ENCODE data around the gene FOXF1.

FOXF1 gene

DNA sequence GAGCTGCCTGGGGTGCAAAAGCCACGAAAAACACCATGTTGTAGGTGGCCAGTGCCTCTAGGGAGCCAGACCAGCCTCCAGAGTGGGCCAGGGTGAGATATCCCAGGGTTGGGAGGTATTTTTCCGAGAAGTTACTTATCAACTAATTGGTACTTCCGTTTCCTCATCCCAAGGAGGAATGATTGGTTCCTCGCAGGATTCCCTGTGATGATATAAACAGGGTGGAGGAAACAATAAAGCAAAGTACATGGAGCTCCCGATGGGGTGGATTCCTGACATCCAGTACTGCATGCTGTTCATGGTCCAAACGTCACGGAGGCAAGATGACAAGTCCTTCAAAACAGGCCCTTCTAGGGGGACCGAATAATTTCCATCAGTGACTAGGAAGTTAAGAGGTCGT is 39.4 kb upstream of the FOXF1 start:
- TF ChIP-seq, protein P1, sequence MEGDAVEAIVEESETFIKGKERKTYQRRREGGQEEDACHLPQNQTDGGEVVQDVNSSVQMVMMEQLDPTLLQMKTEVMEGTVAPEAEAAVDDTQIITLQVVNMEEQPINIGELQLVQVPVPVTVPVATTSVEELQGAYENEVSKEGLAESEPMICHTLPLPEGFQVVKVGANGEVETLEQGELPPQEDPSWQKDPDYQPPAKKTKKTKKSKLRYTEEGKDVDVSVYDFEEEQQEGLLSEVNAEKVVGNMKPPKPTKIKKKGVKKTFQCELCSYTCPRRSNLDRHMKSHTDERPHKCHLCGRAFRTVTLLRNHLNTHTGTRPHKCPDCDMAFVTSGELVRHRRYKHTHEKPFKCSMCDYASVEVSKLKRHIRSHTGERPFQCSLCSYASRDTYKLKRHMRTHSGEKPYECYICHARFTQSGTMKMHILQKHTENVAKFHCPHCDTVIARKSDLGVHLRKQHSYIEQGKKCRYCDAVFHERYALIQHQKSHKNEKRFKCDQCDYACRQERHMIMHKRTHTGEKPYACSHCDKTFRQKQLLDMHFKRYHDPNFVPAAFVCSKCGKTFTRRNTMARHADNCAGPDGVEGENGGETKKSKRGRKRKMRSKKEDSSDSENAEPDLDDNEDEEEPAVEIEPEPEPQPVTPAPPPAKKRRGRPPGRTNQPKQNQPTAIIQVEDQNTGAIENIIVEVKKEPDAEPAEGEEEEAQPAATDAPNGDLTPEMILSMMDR (conservative IDR thresholded peaks at IDR 0.05) = no peak
- H3K27ac ChIP-seq = no peak overlapping the region

- no peak overlapping the region for H3K27ac ChIP-seq
- TF ChIP-seq, protein P1 (conservative IDR thresholded peaks at IDR 0.05) = no peak
Observed at GRCh38 chr16:86471896-86472295, 38.4 kb upstream of the FOXF1 start.

DNA sequence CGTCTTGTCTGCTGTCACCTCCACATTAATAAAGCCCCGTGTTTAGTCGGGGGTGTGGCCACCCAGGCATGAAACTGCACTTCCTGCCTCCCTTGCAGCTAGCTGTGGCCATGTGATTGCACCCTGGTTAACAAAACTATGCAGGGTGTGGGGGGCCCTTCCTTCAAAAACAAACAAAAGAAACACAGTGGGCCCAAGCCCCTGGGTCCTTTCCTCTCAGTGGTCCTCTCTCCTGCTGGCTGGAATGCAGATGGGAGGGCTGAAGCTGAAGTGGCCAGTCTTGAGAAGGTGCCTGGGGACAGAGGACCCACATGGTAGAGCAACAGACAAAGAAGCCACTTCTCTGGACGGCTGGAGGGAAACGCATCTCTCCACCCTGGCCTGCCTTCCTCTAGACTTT is 38.0 kb upstream of the FOXF1 start:
- no peak overlapping the region for H3K27ac ChIP-seq
- TF ChIP-seq, protein P1 (conservative IDR thresholded peaks at IDR 0.05) = no peak

GRCh38 chr16:86476956-86477534 is 33.3 kb upstream of the FOXF1 start:
- H3K27ac ChIP-seq = no peak overlapping the region
- TF ChIP-seq, protein P1 (conservative IDR thresholded peaks at IDR 0.05) = no peak

DNA sequence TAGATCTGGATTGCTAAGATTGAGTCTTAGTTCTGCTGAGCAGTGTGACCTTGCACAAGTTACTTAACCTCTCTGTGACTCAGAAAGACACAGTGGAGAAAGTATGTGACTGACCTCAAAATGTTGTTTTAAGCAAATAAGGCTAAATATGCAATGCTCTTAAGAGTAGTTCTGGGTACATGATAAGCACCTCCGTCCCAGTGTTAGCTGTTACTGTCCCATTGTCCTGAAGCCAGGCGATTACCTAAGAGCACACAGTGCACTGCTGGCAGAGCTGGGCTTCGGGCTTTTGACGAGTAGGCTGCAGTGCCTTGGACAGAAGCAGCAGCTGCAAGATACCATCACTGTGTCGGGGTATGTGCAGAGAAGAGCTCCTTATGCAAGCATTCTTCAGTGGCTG is 32.7 kb upstream of the FOXF1 start:
- TF ChIP-seq, protein P1 (conservative IDR thresholded peaks at IDR 0.05) = no peak
- no peak overlapping the region for H3K27ac ChIP-seq

DNA sequence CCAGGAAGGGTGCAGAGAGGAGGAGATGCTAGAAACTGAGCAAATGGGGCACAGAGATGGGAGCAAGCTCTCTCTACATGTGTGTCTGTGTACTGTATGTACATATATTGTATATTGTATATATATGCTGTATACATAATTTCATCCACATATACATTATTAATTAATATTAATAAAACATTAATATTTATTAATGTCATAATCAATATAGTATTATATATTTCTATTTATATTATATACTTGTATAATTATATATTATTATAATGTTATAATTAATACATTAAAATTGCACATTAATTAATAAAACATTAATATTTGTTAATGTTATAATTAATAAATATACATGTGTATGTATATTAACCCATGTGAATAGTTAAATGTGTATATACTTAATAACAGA is 31.5 kb upstream of the FOXF1 start:
- TF ChIP-seq, protein P1 (conservative IDR thresholded peaks at IDR 0.05) = no peak
- H3K27ac ChIP-seq = no peak overlapping the region

DNA sequence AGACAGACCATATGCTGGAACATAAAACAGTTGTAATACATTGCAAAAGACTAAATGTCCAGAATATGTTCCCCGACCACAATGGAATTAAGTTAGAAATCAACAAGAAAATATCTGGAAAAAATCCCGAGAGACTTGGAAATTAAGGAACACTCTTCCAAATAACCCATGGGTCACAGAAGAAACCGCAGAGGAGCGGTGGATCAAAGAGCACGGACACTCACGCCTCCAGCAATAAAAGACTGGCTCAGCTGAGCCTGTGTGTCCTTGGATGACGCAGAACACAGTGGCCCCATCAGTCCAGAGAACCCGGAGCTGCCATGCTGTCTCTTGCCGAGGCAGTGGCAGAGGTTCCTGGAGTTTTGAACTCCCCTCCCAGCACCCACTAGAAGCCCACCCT is 30.9 kb upstream of the FOXF1 start:
- no peak overlapping the region for H3K27ac ChIP-seq
- TF ChIP-seq, protein P1 (conservative IDR thresholded peaks at IDR 0.05) = no peak
